ENCODE data around the gene TPST2. TPM values are rescaled to one million over a fixed set of nuclear protein-coding genes. Genes with fewer than 3 reads are reported as not detected.
A peak's percentile ranks its signal among the peaks of the same experiment; 100 is the strongest.

Gene TPST2
- total RNA-seq, 1 donor from 2014 or later: 30.0 TPM

- no peak for DNase-seq
- Mint-ChIP-seq H3K4me1 (peaks cover 26% of the 10 kb centered on the region), H3K4me3 (no peak overlapping the region), H3K27me3 (no peaks in the 10 kb centered on the region), H3K36me3 (ENCODE audit: low read depth) (peaks cover 46% of the 10 kb centered on the region), H3K9me3 (no peaks in the 10 kb centered on the region), H3K27ac (peak overlapping the region; percentile 14)
- intact Hi-C loops (cut with micrococcal nuclease): no loop called here
Measured at GRCh38 chr22:26489447-26490036, 100.4 kb downstream of the TPST2 start.

DNA sequence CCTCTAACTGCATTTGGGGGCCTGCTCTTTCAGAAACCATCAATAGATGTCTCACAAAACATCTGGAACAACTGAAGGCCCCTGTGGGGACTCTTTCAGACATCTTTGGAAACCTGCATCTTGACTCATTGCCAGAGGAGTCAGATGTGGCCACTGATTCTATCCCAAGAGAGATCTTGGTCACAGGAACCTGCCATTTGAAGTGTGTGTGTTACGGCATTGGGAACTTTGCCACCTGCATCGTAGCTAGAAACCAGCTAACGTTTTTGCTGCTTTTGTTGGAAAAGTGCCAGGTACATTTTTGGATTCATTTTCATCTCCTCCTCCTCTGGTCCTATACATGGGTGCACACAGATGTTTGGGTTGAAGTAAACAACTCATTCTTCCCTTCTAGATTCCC, 101.9 kb downstream of the TPST2 start:
- Mint-ChIP-seq H3K9me3 (no peaks in the 10 kb centered on the region), H3K4me3 (no peak overlapping the region), H3K36me3 (ENCODE audit: low read depth) (peaks cover 34% of the 10 kb centered on the region), H3K27ac (no peak overlapping the region), H3K4me1 (peaks cover 22% of the 10 kb centered on the region), H3K27me3 (no peaks in the 10 kb centered on the region)
- intact Hi-C loops (cut with micrococcal nuclease): no loop called here
- no peak for DNase-seq

- H3K27ac Mint-ChIP-seq: no peak overlapping the region
- H3K36me3 Mint-ChIP-seq (ENCODE audit: low read depth): peaks cover 27% of the 10 kb centered on the region
- H3K9me3 Mint-ChIP-seq: no peaks in the 10 kb centered on the region
- intact Hi-C loops (cut with micrococcal nuclease): no loop called here
- DNase-seq: no peak
- H3K27me3 Mint-ChIP-seq: no peaks in the 10 kb centered on the region
- H3K4me3 Mint-ChIP-seq: no peak overlapping the region
- peaks cover 37% of the 10 kb centered on the region for H3K4me1 Mint-ChIP-seq
Measured at GRCh38 chr22:26486394-26486793, 103.5 kb downstream of the TPST2 start.

GRCh38 chr22:26485806-26486390, 104.0 kb downstream of the TPST2 start:
- H3K4me3 Mint-ChIP-seq: peak overlapping the region; percentile 78
- peaks cover 42% of the 10 kb centered on the region for H3K4me1 Mint-ChIP-seq
- H3K27ac Mint-ChIP-seq: no peak overlapping the region
- H3K27me3 Mint-ChIP-seq: no peaks in the 10 kb centered on the region
- DNase-seq: no peak
- H3K9me3 Mint-ChIP-seq: no peaks in the 10 kb centered on the region
- intact Hi-C loops (cut with micrococcal nuclease): no loop called here
- peaks cover 28% of the 10 kb centered on the region for H3K36me3 Mint-ChIP-seq (ENCODE audit: low read depth)

DNA sequence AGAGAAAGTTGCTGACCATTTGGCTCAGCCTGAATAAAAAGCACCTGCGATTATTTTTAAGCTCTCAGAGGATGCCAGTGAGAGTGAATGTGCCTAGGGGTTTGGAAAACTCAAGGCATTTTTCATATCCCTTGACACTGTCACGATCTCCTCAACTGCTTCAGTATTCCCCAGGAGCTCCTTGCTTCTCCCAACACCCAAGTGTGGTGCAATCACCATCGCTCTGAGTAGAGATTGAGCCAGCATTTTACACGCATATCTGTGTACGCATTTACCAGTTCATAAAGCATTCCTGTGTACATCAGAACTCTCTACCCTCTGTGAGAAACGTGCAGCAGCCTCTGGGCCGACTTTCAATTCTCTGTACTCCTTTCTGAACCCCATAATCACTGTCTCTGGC, 104.9 kb downstream of the TPST2 start:
- Mint-ChIP-seq H3K9me3 (no peaks in the 10 kb centered on the region), H3K4me1 (peaks cover 48% of the 10 kb centered on the region), H3K4me3 (peak overlapping the region; percentile 78), H3K27me3 (no peaks in the 10 kb centered on the region), H3K27ac (peak overlapping the region; percentile 46), H3K36me3 (ENCODE audit: low read depth) (peaks cover 29% of the 10 kb centered on the region)
- intact Hi-C loops (cut with micrococcal nuclease): no loop called here
- no peak for DNase-seq

- Mint-ChIP-seq H3K27ac (peak overlapping the region; percentile 89), H3K36me3 (ENCODE audit: low read depth) (peaks cover 30% of the 10 kb centered on the region), H3K27me3 (no peaks in the 10 kb centered on the region), H3K4me3 (peak overlapping the region; percentile 78), H3K4me1 (peaks cover 53% of the 10 kb centered on the region), H3K9me3 (no peaks in the 10 kb centered on the region)
- intact Hi-C loops (cut with micrococcal nuclease): loop anchor here (5.0 kb wide), 1 partner anchor 1433 kb away; the partner anchor contains the start of gene PITPNB
- DNase-seq: no peak
Measured at GRCh38 chr22:26484360-26484706, 105.6 kb downstream of the TPST2 start.

DNA sequence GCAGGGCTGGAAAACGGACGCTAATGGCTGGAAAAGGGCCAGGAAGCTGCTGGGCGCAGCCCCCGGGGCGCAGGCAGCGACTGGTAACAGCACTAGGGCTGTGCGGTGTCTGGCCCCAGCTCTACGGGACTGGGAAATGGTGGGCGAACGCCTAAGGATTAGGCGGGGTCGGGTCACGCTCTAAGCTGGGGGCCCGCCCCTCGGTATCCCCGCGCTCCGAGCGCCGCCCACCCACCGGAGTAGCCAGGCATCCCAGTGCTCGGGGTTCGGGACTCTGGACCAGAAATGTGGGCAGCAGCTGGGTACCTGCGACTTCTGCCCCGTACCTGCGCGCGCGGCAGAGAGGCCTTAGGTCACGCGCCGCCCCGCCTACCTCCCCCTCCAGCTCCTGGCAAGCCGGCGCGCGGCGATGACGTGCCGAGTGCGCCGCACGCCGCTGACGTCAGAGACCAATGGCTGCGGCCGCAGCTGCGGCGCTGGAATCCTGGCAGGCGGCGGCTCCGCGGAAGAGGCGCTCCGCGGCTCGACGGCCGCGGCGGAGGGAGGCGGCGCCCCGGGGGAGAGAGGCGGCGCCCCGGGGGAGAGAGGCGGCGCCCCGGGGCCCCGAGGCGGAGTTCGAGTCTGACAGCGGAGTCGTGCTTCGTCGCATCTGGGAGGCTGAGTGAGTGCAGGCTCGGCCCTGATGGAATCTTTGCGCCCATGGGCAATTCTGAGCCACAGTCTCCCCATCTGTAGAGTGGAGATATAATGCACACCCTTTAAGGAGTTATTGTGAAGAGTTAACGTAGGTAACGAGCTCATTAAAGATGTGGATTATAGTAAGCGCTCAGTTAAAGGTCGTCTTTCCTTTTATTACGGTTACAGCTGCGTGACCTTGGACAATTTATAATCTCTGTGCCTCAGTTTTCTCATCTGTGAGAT, 106.2 kb downstream of the TPST2 start, which contains the start of the genes HPS4 and SRRD:
Gene HPS4, minus strand, starts transcription at position 345 of the 921 bp plus-strand sequence. CDS start 2,021 bp downstream, outside the sequence.
Gene SRRD, plus strand, starts transcription at position 439 of the 921 bp plus-strand sequence. Its CDS starts 14 bp downstream, at position 453.
- intact Hi-C loops (cut with micrococcal nuclease): loop anchor here (1.0 to 5.0 kb wide), 6 partner anchors 29 to 1434 kb away; partner anchors contain the start of genes PITPNB, TFIP11 and TPST2
- H3K4me3 Mint-ChIP-seq: peak within 1 kb of the TSS; percentile 78
- H3K27me3 Mint-ChIP-seq: no peaks in the 10 kb centered on the region
- peaks cover 29% of the 10 kb centered on the region for H3K36me3 Mint-ChIP-seq (ENCODE audit: low read depth)
- H3K27ac Mint-ChIP-seq: peak within 1 kb of the TSS; percentile 89
- H3K9me3 Mint-ChIP-seq: no peaks in the 10 kb centered on the region
- DNase-seq: peak; percentile 98
- H3K4me1 Mint-ChIP-seq: peaks cover 56% of the 10 kb centered on the region

GRCh38 chr22:26483043-26483438, 106.9 kb downstream of the TPST2 start:
- H3K36me3 Mint-ChIP-seq (ENCODE audit: low read depth): peaks cover 28% of the 10 kb centered on the region

DNA sequence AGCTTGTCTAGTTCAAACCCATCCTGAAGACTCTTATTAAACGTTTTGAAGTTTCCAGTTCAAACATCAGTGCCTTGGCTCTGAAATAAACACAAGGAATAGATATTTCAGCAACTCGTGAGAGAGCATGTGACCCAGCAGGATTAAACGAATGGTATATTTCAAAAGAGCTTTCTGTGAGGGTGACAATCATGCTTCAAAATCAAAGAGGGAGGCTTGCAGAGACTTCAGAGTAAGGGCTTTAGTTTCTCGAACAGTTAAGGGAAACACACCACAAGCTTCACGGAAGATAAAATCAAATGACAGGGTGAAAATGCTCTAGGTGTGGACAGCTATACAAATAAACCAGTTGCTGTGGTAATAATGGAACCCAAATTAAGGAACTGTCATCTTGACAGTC, 107.8 kb downstream of the TPST2 start:
- DNase-seq: no peak
- H3K27ac Mint-ChIP-seq: peak overlapping the region; percentile 89
- peak overlapping the region; percentile 78 for H3K4me3 Mint-ChIP-seq
- H3K9me3 Mint-ChIP-seq: no peaks in the 10 kb centered on the region
- intact Hi-C loops (cut with micrococcal nuclease): loop anchor here (2.0 to 5.0 kb wide), 3 partner anchors 83 to 1435 kb away; partner anchors contain the start of gene PITPNB
- peaks cover 67% of the 10 kb centered on the region for H3K4me1 Mint-ChIP-seq
- no peaks in the 10 kb centered on the region for H3K27me3 Mint-ChIP-seq
- H3K36me3 Mint-ChIP-seq (ENCODE audit: low read depth): peaks cover 36% of the 10 kb centered on the region

More at GRCh38 chr22:26483043-26483438, 106.9 kb downstream of the TPST2 start:
- Mint-ChIP-seq H3K4me1 (peaks cover 58% of the 10 kb centered on the region), H3K27ac (peak overlapping the region; percentile 89), H3K9me3 (no peaks in the 10 kb centered on the region), H3K27me3 (no peaks in the 10 kb centered on the region), H3K4me3 (peak overlapping the region; percentile 78)
- intact Hi-C loops (cut with micrococcal nuclease): loop anchor here (1.0 to 5.0 kb wide), 6 partner anchors 29 to 1434 kb away; partner anchors contain the start of genes PITPNB, TFIP11 and TPST2
- DNase-seq: no peak

DNA sequence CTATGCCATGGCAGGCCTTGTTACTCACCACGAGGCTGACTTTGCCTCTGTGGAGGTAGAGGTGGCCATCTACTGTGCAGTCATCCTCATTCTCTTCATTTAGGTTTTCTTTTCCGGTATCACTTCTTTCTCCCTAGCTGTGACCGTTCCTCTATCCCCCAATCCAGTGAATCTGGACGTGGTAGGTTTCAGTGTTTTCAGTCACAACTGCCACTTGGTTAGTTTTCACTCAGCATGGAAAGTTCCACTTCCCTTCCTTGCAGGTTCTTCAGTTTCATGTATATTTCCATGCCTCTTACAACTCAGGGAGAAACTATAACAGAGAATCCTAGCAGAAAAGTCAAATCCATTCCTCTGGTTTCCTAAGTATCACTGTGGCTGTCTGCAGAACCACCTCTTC, 108.2 kb downstream of the TPST2 start:
- H3K9me3 Mint-ChIP-seq: no peaks in the 10 kb centered on the region
- H3K4me1 Mint-ChIP-seq: peaks cover 71% of the 10 kb centered on the region
- H3K36me3 Mint-ChIP-seq (ENCODE audit: low read depth): peaks cover 39% of the 10 kb centered on the region
- H3K27ac Mint-ChIP-seq: peak overlapping the region; percentile 89
- intact Hi-C loops (cut with micrococcal nuclease): loop anchor here (2.0 to 5.0 kb wide), 3 partner anchors 83 to 1436 kb away; partner anchors contain the start of gene PITPNB
- peak overlapping the region; percentile 78 for H3K4me3 Mint-ChIP-seq
- DNase-seq: no peak
- H3K27me3 Mint-ChIP-seq: no peaks in the 10 kb centered on the region

DNA sequence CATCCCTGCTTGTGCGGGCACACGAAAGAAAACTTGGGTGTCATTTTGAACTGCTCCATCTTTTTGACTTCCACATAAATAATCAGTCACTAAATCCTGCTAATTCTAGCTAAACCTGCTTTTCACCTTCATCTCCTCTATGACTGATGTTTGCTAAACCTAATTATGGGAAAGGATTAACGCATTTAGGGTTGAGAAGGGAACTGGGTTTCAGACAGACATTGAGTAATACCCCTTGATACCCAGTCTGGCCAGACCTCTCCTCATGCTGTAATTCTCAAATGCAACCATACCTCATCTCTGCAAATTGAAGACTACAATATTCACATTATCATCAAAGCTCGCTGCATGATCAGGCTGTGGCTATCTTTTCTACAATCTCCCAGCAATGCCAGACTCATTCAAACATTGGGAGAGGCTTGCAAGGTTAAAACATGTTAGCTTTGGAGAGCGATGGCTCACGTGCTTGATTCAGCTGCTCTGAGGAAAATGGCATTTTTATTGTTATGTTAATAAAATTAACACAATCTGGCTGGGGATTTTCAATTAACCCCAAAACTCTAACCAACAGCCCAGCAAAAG, 108.7 kb downstream of the TPST2 start:
- H3K4me3 Mint-ChIP-seq: peak overlapping the region; percentile 78
- H3K27ac Mint-ChIP-seq: peak overlapping the region; percentile 89
- peaks cover 74% of the 10 kb centered on the region for H3K4me1 Mint-ChIP-seq
- intact Hi-C loops (cut with micrococcal nuclease): loop anchor here (5.0 kb wide), 1 partner anchor 1436 kb away; the partner anchor contains the start of gene PITPNB
- H3K27me3 Mint-ChIP-seq: no peaks in the 10 kb centered on the region
- no peaks in the 10 kb centered on the region for H3K9me3 Mint-ChIP-seq
- H3K36me3 Mint-ChIP-seq (ENCODE audit: low read depth): peaks cover 41% of the 10 kb centered on the region
- DNase-seq: no peak

DNA sequence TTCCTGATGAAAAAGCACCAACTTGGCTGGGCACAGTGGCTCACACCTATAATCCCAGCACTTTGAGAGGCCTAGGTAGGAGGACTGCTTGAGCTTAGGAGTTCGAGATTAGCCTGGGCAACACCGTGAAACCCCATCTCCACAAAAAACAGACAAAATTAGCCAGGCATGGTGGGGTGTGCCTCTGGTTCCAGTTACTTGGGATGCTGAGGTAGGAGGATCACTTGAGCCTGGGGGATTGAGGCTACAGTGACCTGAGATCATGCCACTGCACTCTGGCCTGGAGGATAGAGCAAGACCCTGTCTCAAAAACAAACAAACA, 109.4 kb downstream of the TPST2 start:
- Mint-ChIP-seq H3K27me3 (no peaks in the 10 kb centered on the region), H3K4me1 (peaks cover 71% of the 10 kb centered on the region), H3K27ac (peak overlapping the region; percentile 89), H3K4me3 (peak overlapping the region; percentile 78), H3K9me3 (no peaks in the 10 kb centered on the region), H3K36me3 (ENCODE audit: low read depth) (peaks cover 41% of the 10 kb centered on the region)
- intact Hi-C loops (cut with micrococcal nuclease): loop anchor here (5.0 kb wide), 1 partner anchor 1437 kb away; the partner anchor contains the start of gene PITPNB
- no peak for DNase-seq

Measured in activated CD4-positive, alpha-beta T cell treated with anti-CD3 and anti-CD28 coated beads, Interleukin-2, amount 10 ng/mL, durations not matched to agents 24 days and 14 days (primary cell).